HCT116 (cell line): Measurements from ENCODE around the gene USH1G.

Experiments used
- CTCF ChIP-seq, 3 experiments: fragments of 200-600 bp in 1 of 3; sonication (generic) in 1 of 3; IDR thresholded peaks in 2 of 3; conservative IDR thresholded peaks in 1 of 3; 2 replicates each; pipeline ENCODE4 v1.5.1; 2012 to 2017; ENCODE audit warnings: low read depth in 2 of 3, low read length in 2 of 3, antibody characterized with exemption in 1 of 3, borderline replicate concordance in 1 of 3, control low read depth in 1 of 3, mild to moderate bottlenecking in 1 of 3, mixed read lengths in 1 of 3, mixed run types in 1 of 3, moderate library complexity in 1 of 3; ENCODE audit not compliant: insufficient read depth in 1 of 3
- REST ChIP-seq: IDR thresholded peaks from 2 replicates; pipeline ENCODE4 v1.6.1; 2012; ENCODE audit warnings: low read depth
- TF ChIP-seq, protein P1 (sequence below): IDR thresholded peaks from 2 replicates; pipeline ENCODE4 v1.6.1; 2012

GRCh38 chr17:74900208-74900607, 22.8 kb downstream of the USH1G start:
- no peak for TF ChIP-seq CTCF (IDR thresholded peaks at IDR 0.05 in 2 of 3, conservative IDR thresholded peaks at IDR 0.05 in 1 of 3; ENCODE audit: borderline replicate concordance in 1 of 3, insufficient read depth in 1 of 3, low read depth in 2 of 3, low read length in 2 of 3)
- no peak for TF ChIP-seq REST
- TF ChIP-seq, protein P1, sequence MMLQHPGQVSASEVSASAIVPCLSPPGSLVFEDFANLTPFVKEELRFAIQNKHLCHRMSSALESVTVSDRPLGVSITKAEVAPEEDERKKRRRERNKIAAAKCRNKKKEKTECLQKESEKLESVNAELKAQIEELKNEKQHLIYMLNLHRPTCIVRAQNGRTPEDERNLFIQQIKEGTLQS = no peak
